T-helper 1 cell treated with Interleukin-12 subunit alpha and Interleukin-12 subunit beta and Interleukin-4 antibody, amounts not matched to agents 30 ng/mL and 1 ng/mL, for 36 hours (primary cell): Measurements from ENCODE around the gene KCNE3. TPM values are rescaled to one million over a fixed set of nuclear protein-coding genes. Genes with fewer than 3 reads are reported as not detected.

ENCODE experiments used
- total RNA-seq: library from RNA; stranded (reverse); gene quantifications from 2 replicates; pipeline ENCODE4 v1.2.3, GENCODE V29; 2022

Gene KCNE3
- total RNA-seq, 1 donor from 2014 or later, result not detected

Other genes with a start within 250 kb of the KCNE3 start
- not detected in 2 replicates for gene P4HA3, start 155.9 kb downstream of the KCNE3 start, total RNA-seq
- gene PGM2L1, start 69.1 kb downstream of the KCNE3 start, total RNA-seq, result 5.1 and 5.3 TPM in 2 replicates
- 1.4 and 2.0 TPM in 2 replicates for gene LIPT2, start 26.2 kb upstream of the KCNE3 start, total RNA-seq
- gene POLD3, start 125.0 kb upstream of the KCNE3 start, total RNA-seq, result 35.7 and 38.3 TPM in 2 replicates